Astrocyte (in vitro differentiated cells and primary cell): ENCODE data around the gene HS6ST3.
"Not testable (repeated sequence)": the region's sequence is repeated elsewhere in the genome, so short reads cannot be mapped to it uniquely, and the experiment has no call there.

ENCODE experiments used
- CTCF ChIP-seq: IDR thresholded peaks from 2 replicates; pipeline ENCODE4 v1.5.1; 2011; ENCODE audit warnings: low read depth, mild to moderate bottlenecking, inconsistent platforms, low read length, moderate library complexity; ENCODE audit not compliant: insufficient read depth
- EZH2 ChIP-seq: IDR thresholded peaks from 2 replicates; pipeline ENCODE4 v1.6.1; 2012; ENCODE audit warnings: mild to moderate bottlenecking, low read length, inconsistent platforms; ENCODE audit not compliant: insufficient read depth

DNA sequence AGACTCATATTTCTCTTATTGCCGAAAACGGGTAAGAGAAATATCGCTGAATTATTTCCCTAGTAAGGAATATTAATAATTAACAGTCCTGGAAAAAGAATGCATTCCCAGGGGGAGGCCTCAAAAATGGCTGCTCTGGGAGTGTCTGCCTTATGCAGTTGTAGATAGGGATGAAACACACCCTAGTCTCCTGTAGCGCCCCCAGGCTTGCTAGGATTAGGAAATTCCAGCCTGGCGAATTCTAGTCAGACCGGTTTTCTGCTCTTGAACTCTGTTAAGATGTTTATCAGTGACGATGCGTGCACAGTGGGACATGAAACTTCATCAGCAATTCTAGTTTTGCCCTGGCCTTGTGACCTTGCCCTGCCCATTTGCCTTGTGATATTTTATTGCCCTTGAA is 18.2 kb downstream of the HS6ST3 start:
- TF ChIP-seq CTCF, EZH2: not testable (repeated sequence)
